Astrocyte of the hippocampus (primary cell): ENCODE measurements around the gene CLEC16A.
A peak's percentile ranks its signal among the peaks of the same experiment; 100 is the strongest.

Experiments used
- DNase-seq: peaks from one replicate; pipeline ENCODE4 v3.0.0; 2011; ENCODE audit warnings: low read depth, low spot score

The CLEC16A gene

DNA sequence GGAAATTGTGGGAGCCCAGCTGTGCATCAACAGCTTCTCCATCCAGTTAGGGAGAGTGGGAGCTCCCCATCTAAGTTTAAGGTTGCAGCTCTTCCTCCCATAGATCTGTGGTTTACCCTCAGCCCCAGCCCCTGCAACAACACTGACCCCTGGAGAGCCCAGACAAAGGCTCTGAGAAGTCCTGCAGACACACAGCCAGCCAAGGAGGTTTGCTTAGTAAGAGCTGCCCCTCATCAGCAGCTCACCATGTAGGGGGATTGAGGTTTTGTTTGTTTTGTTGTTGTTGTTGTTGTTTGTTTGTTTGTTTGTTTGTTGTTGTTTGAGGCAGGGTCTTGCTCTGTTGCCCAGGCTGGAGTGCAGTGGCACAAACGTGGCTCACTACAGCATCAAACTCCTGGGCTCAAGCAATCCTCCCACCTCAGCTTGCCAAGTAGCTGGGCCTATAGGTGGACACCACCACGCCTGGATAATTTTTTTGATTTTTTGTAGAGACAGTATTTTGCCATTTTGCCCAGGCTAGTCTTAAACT, 138.6 kb downstream of the CLEC16A start:
- no peak for DNase-seq

- DNase-seq: peak; percentile 85
Observed at GRCh38 chr16:11084484-11084875, 140.1 kb downstream of the CLEC16A start.

- DNase-seq: peak; percentile 42
Observed at GRCh38 chr16:11084876-11085485, 140.6 kb downstream of the CLEC16A start.

DNA sequence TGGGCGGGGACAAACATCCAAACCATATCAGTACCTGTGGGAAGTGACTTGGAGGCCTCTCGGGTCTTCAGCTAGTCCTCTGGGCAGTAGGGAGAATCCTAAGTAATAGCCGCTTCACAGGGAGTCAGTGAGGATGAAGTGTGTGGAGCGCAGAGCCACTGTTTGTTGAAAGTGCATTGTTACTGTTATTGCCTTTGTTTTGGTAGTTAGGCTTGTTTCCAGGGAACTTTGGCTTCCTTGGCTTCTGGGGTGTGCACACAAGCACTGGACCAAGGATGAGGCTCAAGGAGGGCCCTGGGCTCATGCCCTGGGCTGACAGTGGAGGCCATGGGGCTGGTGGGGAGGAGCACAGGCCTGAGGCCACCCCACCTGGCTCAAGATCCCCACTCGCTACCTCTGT, 141.6 kb downstream of the CLEC16A start:
- no peak for DNase-seq

GRCh38 chr16:11087691-11088073, 143.3 kb downstream of the CLEC16A start:
- no peak for DNase-seq

DNA sequence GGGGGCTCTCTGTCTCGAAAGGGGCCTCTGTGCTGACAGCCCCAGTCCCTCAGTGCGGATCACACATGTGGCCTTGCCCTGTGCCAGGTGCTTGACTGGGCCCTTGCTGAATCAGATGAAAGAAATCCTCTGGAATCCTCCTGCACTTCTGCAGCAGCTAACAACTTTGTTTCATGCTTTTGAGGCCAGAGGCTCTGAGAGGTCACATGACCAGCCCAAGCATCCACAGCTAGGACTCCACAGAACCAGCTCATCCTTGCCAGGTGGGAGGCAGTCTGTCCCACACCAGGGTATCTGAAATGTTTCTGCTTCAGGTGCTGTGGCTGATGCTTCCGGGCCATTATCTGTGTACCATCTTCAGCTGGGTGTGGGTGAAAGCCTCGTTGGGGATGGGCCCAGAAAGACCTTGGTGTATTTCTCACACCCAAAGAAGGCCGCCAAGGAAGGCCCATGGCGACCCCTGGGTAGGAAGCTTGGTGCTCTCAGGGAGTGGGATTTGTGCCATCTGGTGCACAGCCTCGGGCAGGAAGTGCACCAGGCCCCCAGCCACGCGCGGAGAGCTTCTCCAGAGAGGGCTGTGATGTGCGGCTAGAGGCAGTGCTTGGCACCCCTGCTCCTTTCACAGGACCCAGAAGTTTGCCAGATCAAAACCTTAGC, 143.8 kb downstream of the CLEC16A start:
- DNase-seq: no peak

DNA sequence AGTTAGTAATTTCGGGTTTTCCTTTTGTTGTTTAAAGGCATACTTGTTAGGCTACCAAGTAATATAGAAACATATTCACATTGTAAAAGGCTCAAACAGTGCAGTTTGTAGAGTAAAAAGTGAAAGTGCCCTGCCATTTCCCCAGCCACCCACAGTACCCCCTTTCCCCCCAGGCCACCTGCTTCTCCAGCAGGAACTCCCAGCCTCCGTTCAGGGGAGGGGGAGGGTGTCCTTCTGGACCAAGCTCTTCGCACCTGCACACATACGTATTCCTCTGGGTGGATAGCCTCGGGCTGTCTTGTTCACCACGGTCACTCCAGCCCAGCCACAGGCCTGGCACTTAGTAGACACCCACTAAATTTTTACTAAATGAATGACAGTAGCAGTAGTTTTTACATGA, 144.5 kb downstream of the CLEC16A start:
- no peak for DNase-seq

DNA sequence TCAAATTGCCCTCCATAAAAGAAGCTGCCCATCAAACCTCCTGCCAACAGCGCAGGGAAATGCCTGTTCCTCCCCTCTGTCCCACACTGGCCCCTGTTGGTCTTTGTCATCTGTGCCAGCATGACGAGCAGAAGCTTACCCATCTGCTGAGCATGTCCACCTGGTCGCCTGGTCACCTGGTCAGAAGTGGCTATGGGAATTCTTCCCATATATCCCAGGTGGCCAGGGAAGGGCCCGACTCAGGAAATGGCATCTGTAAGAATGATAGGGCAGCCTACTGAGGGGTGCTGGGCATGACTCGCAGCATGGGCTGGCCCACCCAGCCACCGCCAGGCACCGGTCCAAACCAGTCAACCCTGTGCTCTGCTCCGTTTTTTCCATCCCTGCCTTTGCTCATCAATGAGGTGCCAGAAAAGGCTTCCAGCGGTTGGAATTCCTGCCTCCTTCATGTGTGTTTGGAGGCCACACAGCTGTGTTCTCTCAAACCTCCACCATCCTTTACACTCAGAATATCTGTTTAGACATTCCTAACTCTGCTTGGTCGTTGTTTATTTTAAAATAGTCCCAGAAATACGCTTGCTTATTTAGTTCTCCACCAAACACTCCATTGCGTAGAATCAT, 145.2 kb downstream of the CLEC16A start:
- peak; percentile 51 for DNase-seq

DNA sequence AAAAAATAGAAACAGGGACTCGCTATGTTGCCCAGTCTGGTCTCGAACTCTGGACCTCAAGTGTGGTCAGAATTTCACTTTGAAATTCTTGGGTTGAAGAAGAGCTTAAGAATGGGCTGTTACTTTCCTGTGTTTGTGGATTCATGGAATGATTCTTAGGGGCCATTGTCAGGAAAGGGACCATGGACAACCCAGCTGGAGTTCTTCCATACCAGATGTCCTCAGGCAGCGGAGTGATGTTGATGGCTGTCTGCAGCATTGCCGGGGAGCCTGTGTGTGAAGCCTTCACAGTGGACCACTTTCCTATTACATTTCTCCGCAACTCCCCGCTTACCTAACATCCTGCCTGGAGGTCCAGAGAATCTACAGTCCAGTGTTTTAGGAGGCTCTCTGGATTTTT, 145.9 kb downstream of the CLEC16A start:
- DNase-seq: no peak

GRCh38 chr16:11091021-11091785, 146.8 kb downstream of the CLEC16A start:
- no peak for DNase-seq

- DNase-seq: no peak
Observed at GRCh38 chr16:11092788-11093571, 148.6 kb downstream of the CLEC16A start.

GRCh38 chr16:11093572-11094074, 149.3 kb downstream of the CLEC16A start:
- DNase-seq: no peak

GRCh38 chr16:11094075-11094856, 149.9 kb downstream of the CLEC16A start:
- peak; percentile 46 for DNase-seq

DNA sequence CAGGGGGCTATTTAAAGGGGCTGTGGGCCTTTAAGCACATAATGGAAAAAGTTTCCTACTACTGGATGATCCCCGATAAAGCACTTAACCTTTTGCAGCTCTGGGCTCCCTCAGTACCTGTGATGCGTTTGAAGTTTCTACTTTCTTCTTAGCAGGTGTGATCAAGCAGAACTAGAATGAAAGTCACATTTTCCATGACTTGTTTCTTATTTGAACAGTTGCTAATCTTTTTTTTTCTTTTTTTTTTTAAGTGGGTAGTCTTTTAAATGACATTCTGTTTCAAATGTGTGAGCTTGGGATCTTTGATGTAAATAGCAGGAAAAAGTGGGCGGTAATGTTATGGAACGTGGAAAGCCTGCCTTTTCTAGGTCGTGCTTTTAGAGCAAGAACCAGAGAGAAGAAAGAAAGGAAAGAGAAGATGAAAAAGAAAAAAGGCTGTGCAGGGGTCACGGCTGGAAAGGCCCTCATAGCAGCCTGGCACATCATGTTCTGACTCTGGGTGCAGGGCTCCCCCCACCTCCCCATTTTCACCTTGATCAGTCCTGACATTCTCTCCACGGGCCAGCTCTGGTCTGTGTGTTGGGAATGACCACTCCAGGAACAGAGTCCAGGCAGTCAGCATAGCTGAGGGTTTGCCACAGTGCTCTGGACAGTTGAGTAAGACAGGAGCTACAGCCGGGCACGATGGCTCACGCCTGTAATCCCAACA, 150.6 kb downstream of the CLEC16A start:
- DNase-seq: no peak

- DNase-seq: no peak
Observed at GRCh38 chr16:11095935-11096334, 151.6 kb downstream of the CLEC16A start.

DNA sequence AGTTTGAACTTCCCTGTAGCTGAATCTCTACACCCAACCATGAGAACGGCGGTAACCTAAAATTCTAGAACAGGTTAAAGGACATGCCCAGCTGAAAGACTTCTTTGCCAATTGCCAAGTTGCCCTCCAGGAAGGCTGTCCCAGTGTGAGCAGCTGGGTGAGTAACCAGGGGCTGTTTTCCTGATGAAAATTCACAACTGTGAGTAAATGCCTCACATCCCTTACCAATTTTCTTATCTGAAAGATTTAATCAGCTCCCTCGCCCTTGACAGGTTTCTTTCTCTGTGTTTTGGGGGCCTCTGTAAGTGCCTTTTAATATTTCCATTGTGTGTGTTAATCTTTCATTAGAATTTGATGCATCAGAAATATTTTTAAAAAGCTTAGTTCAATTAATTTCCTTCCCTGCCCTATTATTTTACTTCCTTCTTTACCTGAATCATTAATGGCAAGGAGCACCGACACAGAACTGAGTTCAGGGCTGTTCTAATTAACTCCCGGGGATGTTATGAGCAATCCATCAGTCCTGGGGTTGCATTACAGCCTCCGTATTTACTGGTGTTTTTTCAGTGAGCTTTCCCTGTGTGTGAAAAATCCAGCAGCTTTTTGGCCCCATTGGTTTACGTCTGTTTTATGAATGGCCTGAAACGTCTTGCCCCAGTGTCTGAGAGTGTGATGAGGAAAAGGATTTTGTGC, 152.9 kb downstream of the CLEC16A start:
- DNase-seq: no peak

DNA sequence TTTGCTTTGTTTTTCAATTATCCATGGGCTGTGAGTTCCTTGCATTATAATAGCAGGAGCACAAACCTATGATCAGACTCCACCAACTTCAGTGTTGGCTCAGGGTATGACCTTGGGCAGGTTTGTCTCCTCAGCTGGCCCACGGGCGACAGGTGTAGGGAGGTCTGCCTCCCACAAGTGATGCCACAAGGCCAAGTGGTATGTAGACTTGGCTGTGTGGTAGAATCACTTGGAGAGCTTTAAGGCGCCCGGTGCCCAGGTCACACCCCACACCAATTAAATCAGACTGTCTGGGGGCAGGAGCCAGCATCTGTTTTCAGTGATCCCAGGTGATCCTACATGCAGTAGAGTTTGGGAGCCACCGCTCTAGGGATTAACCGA, 153.4 kb downstream of the CLEC16A start:
- DNase-seq: no peak

GRCh38 chr16:11098601-11099390, 154.4 kb downstream of the CLEC16A start:
- DNase-seq: no peak
